ENCODE data around the gene CRMP1. TPM values are rescaled to one million over a fixed set of nuclear protein-coding genes. Genes with fewer than 3 reads are reported as not detected.
A peak's percentile ranks its signal among the peaks of the same experiment; 100 is the strongest.

CRMP1 gene
- total RNA-seq (2012; rRNA removed), result 0.25 and 5.7 TPM in 2 replicates

DNA sequence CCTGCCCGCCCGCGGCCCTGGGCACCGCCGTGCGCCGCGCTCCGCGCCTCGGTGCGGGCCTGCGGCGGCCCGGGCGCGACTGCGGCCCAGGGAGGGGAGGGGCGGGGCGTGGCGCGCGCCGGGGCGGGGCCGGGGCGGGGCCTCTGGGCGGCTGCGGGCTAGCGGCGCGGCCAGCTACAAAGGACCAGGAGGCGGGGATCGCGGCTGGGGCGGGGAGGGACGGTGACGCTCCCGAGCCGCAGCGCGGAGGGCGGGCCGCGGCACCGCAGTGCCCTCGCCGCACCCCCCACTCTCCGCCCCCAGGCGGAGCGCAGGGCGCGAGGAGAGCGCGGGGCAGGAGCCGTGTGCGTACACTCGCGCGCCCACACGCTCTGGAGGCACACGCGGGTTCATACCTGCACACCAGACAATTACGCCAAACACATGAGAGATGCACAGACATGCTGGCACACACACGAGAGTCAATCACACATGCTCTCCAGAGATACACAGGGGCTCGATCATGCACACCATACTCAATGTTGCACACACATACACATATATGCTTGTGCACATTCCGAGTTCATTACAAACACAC lies at the start of gene CRMP1:
CRMP1 (minus strand) TSS at position 83 of the 577 bp plus-strand sequence. CDS start 117 bp downstream, outside the sequence.
- no peaks in the 10 kb centered on the region for H3K4me1 ChIP-seq (ENCODE audit: control insufficient read depth, insufficient read depth, low read length)
- peaks cover 84% of the 10 kb centered on the region for H3K27me3 ChIP-seq (ENCODE audit: control insufficient read depth, insufficient read depth, low read length)
- no peaks in the 10 kb centered on the region for H3K36me3 ChIP-seq (ENCODE audit: insufficient read depth, low read length)
- H3K9me3 ChIP-seq (replicated peaks; ENCODE audit: low read length), result no peaks in the 10 kb centered on the region
- no peak within 1 kb of the TSS for H3K9ac ChIP-seq (ENCODE audit: low read depth, low read length)
- H3K4me3 ChIP-seq (ENCODE audit: low read length), result no peak within 1 kb of the TSS
- peak within 1 kb of the TSS; percentile 47 for H3K4me2 ChIP-seq (ENCODE audit: low read length)

DNA sequence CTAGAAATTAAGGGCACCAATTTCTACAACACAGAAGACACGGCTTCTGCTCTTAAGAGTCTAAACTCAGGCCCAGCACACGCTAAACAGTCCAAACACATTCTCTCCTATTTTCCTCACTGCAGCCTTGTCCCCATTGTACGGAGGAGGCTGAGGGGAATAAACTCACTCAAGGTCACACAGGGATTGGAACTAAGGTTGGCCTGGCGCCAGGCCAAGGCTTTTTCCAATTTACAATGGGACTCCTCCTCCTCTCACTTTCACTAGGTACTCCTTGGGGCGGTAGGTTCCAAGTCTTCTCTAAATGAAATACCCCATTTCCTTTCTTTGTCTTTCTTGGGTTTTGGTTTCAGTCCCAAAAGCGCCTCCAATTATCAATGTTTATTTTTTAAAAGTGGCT lies 48.7 kb upstream of the CRMP1 start:
- Histone ChIP-seq H3K36me3 (ENCODE audit: insufficient read depth, low read length) (no peaks in the 10 kb centered on the region), H3K27me3 (ENCODE audit: control insufficient read depth, insufficient read depth, low read length) (no peaks in the 10 kb centered on the region), H3K4me1 (ENCODE audit: control insufficient read depth, insufficient read depth, low read length) (no peaks in the 10 kb centered on the region), H3K9me3 (replicated peaks; ENCODE audit: low read length) (no peaks in the 10 kb centered on the region), H3K4me3 (ENCODE audit: low read length) (no peak overlapping the region), H3K9ac (ENCODE audit: low read depth, low read length) (no peak overlapping the region), H3K4me2 (ENCODE audit: low read length) (no peak overlapping the region)

DNA sequence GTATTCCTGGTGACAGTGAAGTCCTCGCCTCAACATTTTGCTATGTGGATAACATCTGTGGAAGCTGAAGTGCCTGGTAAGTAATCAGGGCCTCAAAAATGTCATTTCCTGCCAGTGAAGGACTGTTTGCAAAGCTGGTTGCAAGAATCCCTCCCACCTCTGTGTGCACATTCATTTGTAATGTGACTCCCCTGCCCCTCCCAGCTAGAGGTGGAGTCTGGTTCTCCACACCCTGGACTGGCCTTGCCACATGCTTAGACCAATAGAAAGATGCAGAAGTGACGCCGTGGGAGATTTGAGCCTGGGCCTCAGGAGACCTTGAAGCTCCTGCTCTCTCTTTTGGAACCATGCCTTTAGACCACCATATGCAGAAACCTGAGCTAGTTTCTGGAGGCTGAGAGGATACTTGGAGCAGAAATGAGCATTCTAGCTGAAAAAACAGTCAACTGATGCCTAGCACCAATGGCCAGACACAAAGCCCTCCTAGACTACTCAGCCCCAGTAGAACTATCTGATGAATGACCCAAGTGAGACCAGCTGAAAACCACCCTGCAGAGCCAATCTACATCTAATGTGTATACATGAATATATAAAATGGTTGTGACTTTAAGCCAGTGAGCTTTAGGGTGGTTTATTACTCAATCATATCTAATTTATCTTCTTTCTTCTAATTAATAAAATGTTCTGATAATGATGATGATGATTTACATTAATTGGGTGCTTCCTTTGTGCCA lies 47.8 kb upstream of the CRMP1 start:
- H3K36me3 ChIP-seq (ENCODE audit: insufficient read depth, low read length), result no peaks in the 10 kb centered on the region
- H3K4me2 ChIP-seq (ENCODE audit: low read length), result no peak overlapping the region
- H3K27me3 ChIP-seq (ENCODE audit: control insufficient read depth, insufficient read depth, low read length), result no peaks in the 10 kb centered on the region
- H3K9me3 ChIP-seq (replicated peaks; ENCODE audit: low read length), result no peaks in the 10 kb centered on the region
- H3K4me3 ChIP-seq (ENCODE audit: low read length), result no peak overlapping the region
- no peaks in the 10 kb centered on the region for H3K4me1 ChIP-seq (ENCODE audit: control insufficient read depth, insufficient read depth, low read length)
- no peak overlapping the region for H3K9ac ChIP-seq (ENCODE audit: low read depth, low read length)

DNA sequence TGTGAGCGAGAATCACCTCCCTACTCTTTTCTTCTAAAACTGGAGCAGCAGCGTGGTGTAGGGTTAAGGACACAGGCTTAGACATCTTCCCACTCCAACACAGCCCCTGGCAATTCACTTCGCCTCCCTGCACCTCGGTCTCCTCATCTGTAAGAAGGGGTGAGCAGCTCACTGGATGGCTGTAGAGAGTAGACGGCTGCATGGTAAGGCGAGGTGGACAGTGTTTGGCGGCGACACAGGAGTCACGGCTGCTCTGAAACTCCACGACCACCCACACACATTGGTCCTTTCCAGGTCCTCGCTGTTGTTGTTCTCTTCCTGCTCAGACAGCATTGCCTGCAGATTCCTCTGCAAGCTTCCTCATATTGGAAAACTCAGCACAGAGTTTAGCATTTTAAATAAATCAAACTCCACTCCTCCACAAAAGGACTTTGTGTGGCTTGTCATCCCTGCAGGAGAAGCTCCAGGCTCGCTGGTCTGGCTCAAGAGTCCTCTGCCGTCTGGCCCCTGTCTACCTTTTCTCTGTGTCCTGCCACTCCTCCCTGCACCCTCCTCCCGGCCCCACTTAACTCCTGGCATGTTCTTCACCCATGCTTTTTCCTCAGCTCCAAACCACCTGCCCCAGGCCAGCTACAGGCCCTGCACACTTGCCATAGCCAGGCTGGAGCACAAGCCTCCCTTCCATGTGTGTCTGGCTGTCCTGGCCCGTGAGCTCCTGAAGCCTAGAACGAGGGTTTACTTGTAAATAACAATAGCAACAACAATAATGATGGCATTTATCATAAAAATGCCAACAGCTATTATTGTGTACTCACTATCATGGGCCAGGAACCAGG lies 41.3 kb upstream of the CRMP1 start:
- H3K27me3 ChIP-seq (ENCODE audit: control insufficient read depth, insufficient read depth, low read length), result peaks cover 30% of the 10 kb centered on the region
- no peak overlapping the region for H3K4me3 ChIP-seq (ENCODE audit: low read length)
- no peaks in the 10 kb centered on the region for H3K36me3 ChIP-seq (ENCODE audit: insufficient read depth, low read length)

DNA sequence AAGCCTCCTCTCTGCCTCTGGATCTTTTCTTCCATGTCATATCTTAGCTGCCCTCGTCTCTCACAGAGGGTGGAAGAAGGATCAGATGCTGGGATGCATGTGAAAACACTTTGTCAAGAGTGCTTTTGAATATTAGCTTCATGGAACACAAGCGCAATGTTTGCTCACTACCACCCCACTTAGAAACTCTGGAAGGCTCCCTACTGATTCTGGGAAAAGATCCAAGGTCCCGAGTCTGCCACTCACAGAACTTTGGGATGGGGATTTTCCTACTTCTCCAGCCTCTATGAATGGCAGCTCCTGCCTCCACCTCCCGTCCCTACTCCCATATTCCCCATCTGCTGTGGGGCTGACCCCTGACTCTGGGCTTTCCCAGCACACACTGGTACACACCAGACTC lies 40.2 kb upstream of the CRMP1 start:
- no peak overlapping the region for H3K4me2 ChIP-seq (ENCODE audit: low read length)

More for the DNA sequence above, 41.3 kb upstream of the CRMP1 start:
- Histone ChIP-seq H3K9me3 (replicated peaks; ENCODE audit: low read length) (no peaks in the 10 kb centered on the region), H3K9ac (ENCODE audit: low read depth, low read length) (no peak overlapping the region), H3K4me2 (ENCODE audit: low read length) (no peak overlapping the region), H3K4me1 (ENCODE audit: control insufficient read depth, insufficient read depth, low read length) (no peaks in the 10 kb centered on the region)

DNA sequence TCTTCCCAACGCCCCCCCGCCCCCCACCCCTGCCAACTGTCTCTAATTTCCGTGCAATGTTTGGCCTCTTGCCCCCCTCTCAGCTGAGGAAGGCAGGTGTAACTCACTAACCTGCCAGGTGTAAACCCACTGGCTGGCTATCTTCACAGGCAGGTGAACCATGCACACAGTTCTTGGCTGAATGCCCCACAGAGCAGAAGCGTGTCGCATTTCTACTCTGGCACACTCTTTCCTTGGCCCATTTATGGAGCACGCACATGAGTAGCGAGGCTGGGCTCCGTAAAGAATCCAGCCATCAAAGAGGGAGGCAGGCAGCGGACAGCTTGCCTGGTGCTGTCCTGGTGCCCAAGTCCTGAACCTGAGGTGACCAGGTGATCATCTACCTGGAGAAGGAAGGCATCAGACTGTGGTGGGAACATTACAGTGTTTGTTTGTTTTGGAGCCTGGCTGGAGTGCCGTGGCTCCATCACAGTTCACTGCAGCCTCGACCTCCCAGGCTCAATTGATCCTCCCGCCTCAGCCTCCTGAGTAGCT lies 39.2 kb upstream of the CRMP1 start:
- no peak overlapping the region for H3K4me2 ChIP-seq (ENCODE audit: low read length)
- H3K27me3 ChIP-seq (ENCODE audit: control insufficient read depth, insufficient read depth, low read length), result peaks cover 45% of the 10 kb centered on the region
- no peaks in the 10 kb centered on the region for H3K36me3 ChIP-seq (ENCODE audit: insufficient read depth, low read length)
- H3K9me3 ChIP-seq (replicated peaks; ENCODE audit: low read length), result no peaks in the 10 kb centered on the region
- no peak overlapping the region for H3K4me3 ChIP-seq (ENCODE audit: low read length)
- no peak overlapping the region for H3K9ac ChIP-seq (ENCODE audit: low read depth, low read length)
- H3K4me1 ChIP-seq (ENCODE audit: control insufficient read depth, insufficient read depth, low read length), result no peaks in the 10 kb centered on the region

More for the DNA sequence above, 40.2 kb upstream of the CRMP1 start:
- Histone ChIP-seq H3K4me3 (ENCODE audit: low read length) (no peak overlapping the region), H3K9ac (ENCODE audit: low read depth, low read length) (no peak overlapping the region), H3K4me1 (ENCODE audit: control insufficient read depth, insufficient read depth, low read length) (no peaks in the 10 kb centered on the region), H3K36me3 (ENCODE audit: insufficient read depth, low read length) (no peaks in the 10 kb centered on the region), H3K9me3 (replicated peaks; ENCODE audit: low read length) (no peaks in the 10 kb centered on the region), H3K27me3 (ENCODE audit: control insufficient read depth, insufficient read depth, low read length) (peaks cover 38% of the 10 kb centered on the region)

DNA sequence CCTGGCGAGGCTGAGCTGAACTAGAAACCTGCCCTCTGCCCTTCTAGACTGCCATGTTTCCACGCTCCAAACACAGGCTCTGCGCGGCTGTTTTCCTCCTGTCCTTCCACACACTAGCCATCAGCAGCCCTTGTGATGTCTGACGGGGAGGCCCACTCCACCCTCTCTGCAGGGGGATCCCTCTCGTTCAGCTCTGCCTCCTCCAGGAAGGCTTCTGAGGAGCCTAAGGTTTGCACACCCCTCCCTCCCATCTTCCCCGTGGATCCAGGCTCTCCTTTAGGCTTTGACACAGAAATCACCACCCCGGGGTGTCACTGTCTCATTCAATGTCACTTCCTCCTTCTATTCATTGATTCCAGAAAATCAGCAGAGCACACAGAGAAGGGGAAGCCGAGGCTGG lies 38.6 kb upstream of the CRMP1 start:
- H3K9me3 ChIP-seq (replicated peaks; ENCODE audit: low read length), result no peaks in the 10 kb centered on the region

DNA sequence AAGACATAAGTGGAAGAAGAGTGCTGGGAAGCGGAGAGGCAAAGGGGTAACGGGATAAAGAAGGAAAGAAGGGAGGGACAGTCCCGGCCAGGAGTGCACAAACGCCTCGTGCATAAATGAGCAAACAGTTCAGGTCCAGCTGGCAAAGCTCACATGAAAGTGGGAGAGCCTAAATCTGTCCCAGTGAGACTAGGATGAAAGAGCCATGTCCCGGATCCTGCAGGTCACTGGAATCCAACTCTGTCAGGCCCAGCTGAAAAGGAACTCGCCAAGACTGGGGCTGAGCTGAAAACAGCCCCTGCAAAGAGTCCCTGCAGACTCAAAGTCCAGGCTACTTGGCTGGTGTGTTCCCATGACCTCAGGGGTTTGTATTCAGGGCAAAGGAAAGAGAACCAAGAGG lies 38.0 kb upstream of the CRMP1 start:
- H3K9ac ChIP-seq (ENCODE audit: low read depth, low read length), result no peak overlapping the region
- no peaks in the 10 kb centered on the region for H3K9me3 ChIP-seq (replicated peaks; ENCODE audit: low read length)
- H3K27me3 ChIP-seq (ENCODE audit: control insufficient read depth, insufficient read depth, low read length), result peaks cover 49% of the 10 kb centered on the region
- no peak overlapping the region for H3K4me3 ChIP-seq (ENCODE audit: low read length)
- no peak overlapping the region for H3K4me2 ChIP-seq (ENCODE audit: low read length)
- H3K36me3 ChIP-seq (ENCODE audit: insufficient read depth, low read length), result no peaks in the 10 kb centered on the region
- H3K4me1 ChIP-seq (ENCODE audit: control insufficient read depth, insufficient read depth, low read length), result no peaks in the 10 kb centered on the region

More for the DNA sequence above, 38.6 kb upstream of the CRMP1 start:
- Histone ChIP-seq H3K27me3 (ENCODE audit: control insufficient read depth, insufficient read depth, low read length) (peaks cover 45% of the 10 kb centered on the region), H3K36me3 (ENCODE audit: insufficient read depth, low read length) (no peaks in the 10 kb centered on the region), H3K9ac (ENCODE audit: low read depth, low read length) (no peak overlapping the region), H3K4me3 (ENCODE audit: low read length) (no peak overlapping the region), H3K4me2 (ENCODE audit: low read length) (no peak overlapping the region), H3K4me1 (ENCODE audit: control insufficient read depth, insufficient read depth, low read length) (no peaks in the 10 kb centered on the region)

DNA sequence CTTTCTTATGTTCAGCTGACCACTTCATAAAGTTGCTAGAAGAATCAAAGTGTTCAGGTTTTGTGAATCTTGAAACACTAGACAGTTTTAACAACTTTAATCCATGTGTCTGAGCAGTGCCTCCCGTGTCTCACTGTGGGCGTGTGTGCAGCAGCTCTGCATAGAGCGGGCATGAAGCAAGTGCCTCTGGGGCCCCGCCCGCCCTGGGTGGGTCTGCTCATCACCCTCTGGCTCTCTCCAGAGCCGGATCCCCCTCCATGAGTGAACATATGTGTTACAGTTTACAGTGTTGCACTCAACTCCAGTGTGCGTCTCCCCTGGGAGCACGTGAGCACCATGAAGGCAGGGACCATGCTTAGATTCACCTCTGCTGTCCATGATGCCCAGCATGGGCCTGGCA lies 37.6 kb upstream of the CRMP1 start:
- Histone ChIP-seq H3K4me1 (ENCODE audit: control insufficient read depth, insufficient read depth, low read length) (no peaks in the 10 kb centered on the region), H3K27me3 (ENCODE audit: control insufficient read depth, insufficient read depth, low read length) (peaks cover 49% of the 10 kb centered on the region), H3K9ac (ENCODE audit: low read depth, low read length) (no peak overlapping the region), H3K36me3 (ENCODE audit: insufficient read depth, low read length) (no peaks in the 10 kb centered on the region), H3K4me2 (ENCODE audit: low read length) (no peak overlapping the region), H3K9me3 (replicated peaks; ENCODE audit: low read length) (no peaks in the 10 kb centered on the region), H3K4me3 (ENCODE audit: low read length) (no peak overlapping the region)

DNA sequence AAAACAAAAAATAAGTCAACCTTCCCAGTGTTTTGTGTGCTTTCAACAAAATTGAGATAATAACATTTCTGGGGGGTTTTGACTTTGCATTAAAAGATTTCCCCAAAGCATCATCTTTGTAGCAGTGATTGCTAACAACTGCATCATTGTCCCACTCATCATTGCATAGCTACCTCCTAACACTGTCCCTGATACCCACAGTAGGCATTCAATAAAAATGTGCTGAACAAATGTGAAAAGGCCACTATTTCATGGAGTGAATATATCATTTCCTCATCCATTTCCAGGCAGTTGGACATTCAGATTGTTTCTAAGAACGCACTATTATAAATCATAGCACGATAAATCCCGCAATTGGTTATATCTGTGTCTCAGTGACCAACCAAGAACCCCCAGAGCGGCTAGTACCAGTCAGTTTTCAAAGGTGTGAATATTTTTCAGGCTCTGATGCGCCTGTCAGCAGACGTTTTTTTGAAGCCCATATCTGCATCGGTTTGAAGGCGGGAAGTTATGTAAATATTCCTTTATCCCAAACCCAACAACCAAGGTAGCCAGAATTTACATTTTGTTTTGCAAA lies 36.0 kb upstream of the CRMP1 start:
- no peaks in the 10 kb centered on the region for H3K36me3 ChIP-seq (ENCODE audit: insufficient read depth, low read length)
- no peaks in the 10 kb centered on the region for H3K4me1 ChIP-seq (ENCODE audit: control insufficient read depth, insufficient read depth, low read length)
- peaks cover 46% of the 10 kb centered on the region for H3K27me3 ChIP-seq (ENCODE audit: control insufficient read depth, insufficient read depth, low read length)
- H3K9ac ChIP-seq (ENCODE audit: low read depth, low read length), result no peak overlapping the region
- no peak overlapping the region for H3K4me2 ChIP-seq (ENCODE audit: low read length)
- H3K9me3 ChIP-seq (replicated peaks; ENCODE audit: low read length), result no peaks in the 10 kb centered on the region
- H3K4me3 ChIP-seq (ENCODE audit: low read length), result no peak overlapping the region

DNA sequence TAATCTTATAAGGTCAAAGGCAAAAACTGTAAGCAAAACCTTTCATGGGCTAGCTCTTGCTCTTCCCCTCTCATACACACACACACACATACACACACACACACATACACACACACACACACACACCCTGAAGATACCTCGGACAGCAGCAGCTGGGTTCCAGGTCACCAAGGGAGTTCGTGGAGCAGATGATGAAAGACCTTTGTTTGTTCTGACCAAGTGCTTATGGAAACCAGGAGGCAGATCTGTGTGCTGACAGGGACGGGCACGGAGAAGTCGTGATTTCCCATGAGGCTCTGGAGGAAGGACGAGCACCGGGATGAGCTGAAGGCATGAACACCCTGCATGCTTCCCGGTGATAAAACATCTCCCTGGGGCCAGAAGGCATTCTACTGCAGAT lies 35.4 kb upstream of the CRMP1 start:
- no peak overlapping the region for H3K4me2 ChIP-seq (ENCODE audit: low read length)
- H3K9me3 ChIP-seq (replicated peaks; ENCODE audit: low read length), result no peaks in the 10 kb centered on the region
- H3K4me1 ChIP-seq (ENCODE audit: control insufficient read depth, insufficient read depth, low read length), result no peaks in the 10 kb centered on the region
- no peaks in the 10 kb centered on the region for H3K36me3 ChIP-seq (ENCODE audit: insufficient read depth, low read length)
- H3K4me3 ChIP-seq (ENCODE audit: low read length), result no peak overlapping the region
- H3K9ac ChIP-seq (ENCODE audit: low read depth, low read length), result no peak overlapping the region
- H3K27me3 ChIP-seq (ENCODE audit: control insufficient read depth, insufficient read depth, low read length), result peaks cover 46% of the 10 kb centered on the region
